HG02571 (cell line): ENCODE data around the gene OTOP3.
"Not testable (repeated sequence)": the region's sequence is repeated elsewhere in the genome, so short reads cannot be mapped to it uniquely, and the experiment has no call there.

Experiments
- ATAC-seq: cut with Tn5 transposase; IDR thresholded peaks from one replicate; pipeline ENCODE4 v1.9.1; 2021; ENCODE audit warnings: mild to moderate bottlenecking, moderate library complexity; ENCODE audit not compliant: unreplicated experiment

The OTOP3 gene

GRCh38 chr17:74935585-74936469 lies at the start of gene OTOP3:
Gene OTOP3 (plus strand): TSS chr17:74935898. CDS start chr17:74935922, 24 bp downstream.
- ATAC-seq: no peak

- no peak for ATAC-seq
Observed at GRCh38 chr17:74888469-74888868, 47.2 kb upstream of the OTOP3 start.

GRCh38 chr17:74890554-74890953 lies 45.1 kb upstream of the OTOP3 start:
- no peak for ATAC-seq

GRCh38 chr17:74892013-74892841 lies 43.5 kb upstream of the OTOP3 start:
- ATAC-seq: no peak

- no peak for ATAC-seq
Observed at GRCh38 chr17:74892974-74893911, 42.5 kb upstream of the OTOP3 start, which contains the start of gene FADS6. Gene FADS6 (minus strand): TSS chr17:74893633. CDS start chr17:74893595, 38 bp downstream.

GRCh38 chr17:74893936-74894671 lies 41.6 kb upstream of the OTOP3 start:
- ATAC-seq: no peak

GRCh38 chr17:74898376-74898946 lies 37.2 kb upstream of the OTOP3 start:
- ATAC-seq: no peak

- no peak for ATAC-seq
Observed at GRCh38 chr17:74900208-74900607, 35.5 kb upstream of the OTOP3 start.

GRCh38 chr17:74901353-74902135 lies 34.2 kb upstream of the OTOP3 start:
- no peak for ATAC-seq

GRCh38 chr17:74903034-74903433 lies 32.7 kb upstream of the OTOP3 start:
- no peak for ATAC-seq

GRCh38 chr17:74903671-74904070 lies 32.0 kb upstream of the OTOP3 start:
- ATAC-seq: no peak

- no peak for ATAC-seq
Observed at GRCh38 chr17:74904687-74905409, 30.9 kb upstream of the OTOP3 start.

GRCh38 chr17:74906214-74906793 lies 29.4 kb upstream of the OTOP3 start:
- not testable (repeated sequence) for ATAC-seq

GRCh38 chr17:74907012-74907411 lies 28.7 kb upstream of the OTOP3 start:
- no peak for ATAC-seq

- ATAC-seq: not testable (repeated sequence)
Observed at GRCh38 chr17:74909097-74909496, 26.6 kb upstream of the OTOP3 start.

GRCh38 chr17:74911423-74911822 lies 24.3 kb upstream of the OTOP3 start:
- ATAC-seq: not testable (repeated sequence)

GRCh38 chr17:74916136-74916850 lies 19.4 kb upstream of the OTOP3 start:
- ATAC-seq: no peak
